Common myeloid progenitor, CD34-positive (primary cell): ENCODE data around the gene MYBPHL.
A peak's percentile ranks its signal among the peaks of the same experiment; 100 is the strongest.

Experiments used
- CTCF ChIA-PET: fragments of 350-600 bp; sonication (Branson Sonifier 250); formaldehyde crosslinking; loops from one replicate; lab custom pipeline; 2021; ENCODE audit warnings: antibody characterized with exemption; lab: Charles Lee
- POLR2A ChIA-PET: fragments of 350-600 bp; sonication (Branson Sonifier 250); formaldehyde crosslinking; loops from one replicate; lab custom pipeline; 2021; ENCODE audit warnings: antibody characterized with exemption; lab: Charles Lee
- DNase-seq, 3 donors: peaks; one replicate each; pipeline versions ENCODE4 v3.0.0 to v3.0.0-alpha.2; 2013
- H3K27ac ChIP-seq, 2 experiments: 1 replicate in 1 of 2; 2 replicates in 1 of 2; pipeline ENCODE4 v1.7.0; 2013; ENCODE audit warnings: inconsistent platforms in 2 of 2, low read length in 2 of 2, mild to moderate bottlenecking in 2 of 2, low read depth in 1 of 2, moderate library complexity in 1 of 2; ENCODE audit not compliant: severe bottlenecking in 2 of 2, insufficient read depth in 1 of 2, poor library complexity in 1 of 2
- H3K27me3 ChIP-seq, 5 experiments: replicated peaks in 2 of 5; 1 replicate in 3 of 5; 2 replicates in 2 of 5; pipeline versions ENCODE4 v1.6.1 to v1.7.0; 2013; ENCODE audit warnings: low read length in 4 of 5, mild to moderate bottlenecking in 2 of 5, moderate library complexity in 2 of 5, inconsistent platforms in 1 of 5; ENCODE audit not compliant: insufficient read depth in 5 of 5, control insufficient read depth in 4 of 5
- H3K36me3 ChIP-seq, 4 experiments: 1 replicate in 2 of 4; 2 replicates in 2 of 4; pipeline versions ENCODE4 v1.6.1 to v1.7.0; 2013; ENCODE audit warnings: low read length in 3 of 4, control low read depth in 1 of 4, mild to moderate bottlenecking in 1 of 4; ENCODE audit not compliant: control insufficient read depth in 4 of 4, insufficient read depth in 4 of 4
- H3K4me1 ChIP-seq, 4 experiments: 1 replicate in 3 of 4; 2 replicates in 1 of 4; pipeline versions ENCODE4 v1.6.1 to v1.7.1; 2013; ENCODE audit warnings: low read length in 3 of 4, mild to moderate bottlenecking in 3 of 4, control low read depth in 1 of 4, inconsistent platforms in 1 of 4, moderate library complexity in 1 of 4; ENCODE audit not compliant: control insufficient read depth in 4 of 4, insufficient read depth in 4 of 4; ENCODE audit errors: control extremely low read depth in 1 of 4
- H3K4me3 ChIP-seq, 7 experiments: 1 replicate in 4 of 7; 2 replicates in 3 of 7; pipeline versions ENCODE4 v1.5.1 to v1.7.0; 2013; ENCODE audit warnings: mild to moderate bottlenecking in 7 of 7, low read length in 6 of 7, moderate library complexity in 6 of 7, inconsistent platforms in 2 of 7, low read depth in 2 of 7, control low read depth in 1 of 7; ENCODE audit not compliant: insufficient read depth in 4 of 7, control insufficient read depth in 1 of 7; ENCODE audit errors: extremely low read depth in 1 of 7
- H3K9me3 ChIP-seq, 5 experiments: 1 replicate in 4 of 5; 2 replicates in 1 of 5; pipeline versions ENCODE4 v1.6.1 to v1.7.1; 2013; ENCODE audit warnings: low read length in 4 of 5, mild to moderate bottlenecking in 2 of 5, inconsistent platforms in 1 of 5, low read depth in 1 of 5, moderate library complexity in 1 of 5; ENCODE audit not compliant: control insufficient read depth in 4 of 5, insufficient read depth in 2 of 5; ENCODE audit errors: control extremely low read depth in 1 of 5
- WGBS: methylation state at CpG from one replicate; pipeline ENCODE4 v1.1.5; 2013; ENCODE audit not compliant: insufficient coverage; 5-methylcytosine and 5-hydroxymethylcytosine counted together

The MYBPHL gene

DNA sequence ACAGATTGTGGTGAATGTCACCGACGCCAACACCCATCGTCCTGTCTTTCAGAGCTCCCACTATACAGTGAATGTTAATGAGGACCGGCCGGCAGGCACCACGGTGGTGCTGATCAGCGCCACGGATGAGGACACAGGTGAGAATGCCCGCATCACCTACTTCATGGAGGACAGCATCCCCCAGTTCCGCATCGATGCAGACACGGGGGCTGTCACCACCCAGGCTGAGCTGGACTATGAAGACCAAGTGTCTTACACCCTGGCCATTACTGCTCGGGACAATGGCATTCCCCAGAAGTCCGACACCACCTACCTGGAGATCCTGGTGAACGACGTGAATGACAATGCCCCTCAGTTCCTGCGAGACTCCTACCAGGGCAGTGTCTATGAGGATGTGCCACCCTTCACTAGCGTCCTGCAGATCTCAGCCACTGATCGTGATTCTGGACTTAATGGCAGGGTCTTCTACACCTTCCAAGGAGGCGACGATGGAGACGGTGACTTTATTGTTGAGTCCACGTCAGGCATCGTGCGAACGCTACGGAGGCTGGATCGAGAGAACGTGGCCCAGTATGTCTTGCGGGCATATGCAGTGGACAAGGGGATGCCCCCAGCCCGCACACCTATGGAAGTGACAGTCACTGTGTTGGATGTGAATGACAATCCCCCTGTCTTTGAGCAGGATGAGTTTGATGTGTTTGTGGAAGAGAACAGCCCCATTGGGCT, 54.5 kb downstream of the MYBPHL start:
- WGBS: 97% methylated on average over 31 of the region's 31 CpGs
- CTCF ChIA-PET: interaction anchor here (1.1 to 2.8 kb wide), 5 partner anchors 9 to 14 kb away, joined by 4 to 15 read pairs (median 5); no protein-coding TSS in a partner anchor
- Histone ChIP-seq H3K9me3 (peaks cover 0 to 2% (median 0%) of the 10 kb centered on the region in 5 experiments), H3K27me3 (peaks cover 0 to 87% (median 28%) of the 10 kb centered on the region in 5 experiments), H3K4me1 (peaks cover 0 to 13% (median 9%) of the 10 kb centered on the region in 4 experiments), H3K4me3 (no peak overlapping the region), H3K27ac (no peak overlapping the region), H3K36me3 (no peaks in the 10 kb centered on the region)
- POLR2A ChIA-PET: no interaction called here
- no peak for DNase-seq

DNA sequence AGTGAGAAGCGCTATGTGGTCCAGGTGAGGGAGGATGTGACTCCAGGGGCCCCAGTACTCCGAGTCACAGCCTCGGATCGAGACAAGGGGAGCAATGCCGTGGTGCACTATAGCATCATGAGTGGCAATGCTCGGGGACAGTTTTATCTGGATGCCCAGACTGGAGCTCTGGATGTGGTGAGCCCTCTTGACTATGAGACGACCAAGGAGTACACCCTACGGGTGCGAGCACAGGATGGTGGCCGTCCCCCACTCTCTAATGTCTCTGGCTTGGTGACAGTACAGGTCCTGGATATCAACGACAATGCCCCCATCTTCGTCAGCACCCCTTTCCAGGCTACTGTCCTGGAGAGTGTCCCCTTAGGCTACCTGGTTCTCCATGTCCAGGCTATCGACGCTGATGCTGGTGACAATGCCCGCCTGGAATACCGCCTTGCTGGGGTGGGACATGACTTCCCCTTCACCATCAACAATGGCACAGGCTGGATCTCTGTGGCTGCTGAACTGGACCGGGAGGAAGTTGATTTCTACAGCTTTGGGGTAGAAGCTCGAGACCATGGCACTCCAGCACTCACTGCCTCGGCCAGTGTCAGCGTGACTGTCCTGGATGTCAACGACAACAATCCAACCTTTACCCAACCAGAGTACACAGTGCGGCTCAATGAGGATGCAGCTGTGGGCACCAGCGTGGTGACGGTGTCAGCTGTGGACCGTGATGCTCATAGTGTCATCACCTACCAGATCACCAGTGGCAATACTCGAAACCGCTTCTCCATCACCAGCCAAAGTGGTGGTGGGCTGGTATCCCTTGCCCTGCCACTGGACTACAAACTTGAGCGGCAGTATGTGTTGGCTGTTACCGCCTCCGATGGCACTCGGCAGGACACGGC, 55.3 kb downstream of the MYBPHL start:
- H3K9me3 ChIP-seq: peaks cover 0 to 2% (median 0%) of the 10 kb centered on the region in 5 experiments
- 97% methylated on average over 32 of the region's 32 CpGs for WGBS
- ChIA-PET CTCF (interaction anchor here (1.1 to 2.2 kb wide), 4 partner anchors 8 to 13 kb away, joined by 3 to 5 read pairs (median 4); no protein-coding TSS in a partner anchor), POLR2A (no interaction called here)
- H3K36me3 ChIP-seq: no peaks in the 10 kb centered on the region
- peaks cover 0 to 13% (median 9%) of the 10 kb centered on the region in 4 experiments for H3K4me1 ChIP-seq
- no peak overlapping the region for H3K27ac ChIP-seq
- H3K4me3 ChIP-seq: no peak overlapping the region
- peaks cover 0 to 95% (median 28%) of the 10 kb centered on the region in 5 experiments for H3K27me3 ChIP-seq
- DNase-seq: no peak

DNA sequence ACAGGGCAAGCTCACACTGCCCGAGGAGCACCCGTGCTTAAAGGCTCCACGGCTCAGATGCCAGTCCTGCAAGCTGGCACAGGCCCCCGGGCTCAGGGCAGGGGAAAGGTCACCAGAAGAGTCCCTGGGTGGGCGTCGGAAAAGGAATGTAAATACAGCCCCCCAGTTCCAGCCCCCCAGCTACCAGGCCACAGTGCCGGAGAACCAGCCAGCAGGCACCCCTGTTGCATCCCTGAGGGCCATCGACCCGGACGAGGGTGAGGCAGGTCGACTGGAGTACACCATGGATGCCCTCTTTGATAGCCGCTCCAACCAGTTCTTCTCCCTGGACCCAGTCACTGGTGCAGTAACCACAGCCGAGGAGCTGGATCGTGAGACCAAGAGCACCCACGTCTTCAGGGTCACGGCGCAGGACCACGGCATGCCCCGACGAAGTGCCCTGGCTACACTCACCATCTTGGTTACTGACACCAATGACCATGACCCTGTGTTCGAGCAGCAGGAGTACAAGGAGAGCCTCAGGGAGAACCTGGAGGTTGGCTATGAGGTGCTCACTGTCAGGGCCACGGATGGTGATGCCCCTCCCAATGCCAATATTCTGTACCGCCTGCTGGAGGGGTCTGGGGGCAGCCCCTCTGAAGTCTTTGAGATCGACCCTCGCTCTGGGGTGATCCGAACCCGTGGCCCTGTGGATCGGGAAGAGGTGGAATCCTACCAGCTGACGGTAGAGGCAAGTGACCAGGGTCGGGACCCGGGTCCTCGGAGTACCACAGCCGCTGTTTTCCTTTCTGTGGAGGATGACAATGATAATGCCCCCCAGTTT, 56.1 kb downstream of the MYBPHL start:
- H3K27me3 ChIP-seq: peaks cover 0 to 93% (median 28%) of the 10 kb centered on the region in 5 experiments
- POLR2A ChIA-PET: no interaction called here
- CTCF ChIA-PET: interaction anchor here (0.6 to 1.4 kb wide), 5 partner anchors 9 to 274 kb away, joined by 3 to 5 read pairs (median 3); no protein-coding TSS in a partner anchor
- peaks cover 0 to 2% (median 0%) of the 10 kb centered on the region in 5 experiments for H3K9me3 ChIP-seq
- peaks cover 0 to 13% (median 9%) of the 10 kb centered on the region in 4 experiments for H3K4me1 ChIP-seq
- peak overlapping the region in 1 of 7 experiments; percentile 66 for H3K4me3 ChIP-seq
- 93% methylated on average over 28 of the region's 33 CpGs for WGBS
- H3K27ac ChIP-seq: no peak overlapping the region
- H3K36me3 ChIP-seq: no peaks in the 10 kb centered on the region
- no peak for DNase-seq

DNA sequence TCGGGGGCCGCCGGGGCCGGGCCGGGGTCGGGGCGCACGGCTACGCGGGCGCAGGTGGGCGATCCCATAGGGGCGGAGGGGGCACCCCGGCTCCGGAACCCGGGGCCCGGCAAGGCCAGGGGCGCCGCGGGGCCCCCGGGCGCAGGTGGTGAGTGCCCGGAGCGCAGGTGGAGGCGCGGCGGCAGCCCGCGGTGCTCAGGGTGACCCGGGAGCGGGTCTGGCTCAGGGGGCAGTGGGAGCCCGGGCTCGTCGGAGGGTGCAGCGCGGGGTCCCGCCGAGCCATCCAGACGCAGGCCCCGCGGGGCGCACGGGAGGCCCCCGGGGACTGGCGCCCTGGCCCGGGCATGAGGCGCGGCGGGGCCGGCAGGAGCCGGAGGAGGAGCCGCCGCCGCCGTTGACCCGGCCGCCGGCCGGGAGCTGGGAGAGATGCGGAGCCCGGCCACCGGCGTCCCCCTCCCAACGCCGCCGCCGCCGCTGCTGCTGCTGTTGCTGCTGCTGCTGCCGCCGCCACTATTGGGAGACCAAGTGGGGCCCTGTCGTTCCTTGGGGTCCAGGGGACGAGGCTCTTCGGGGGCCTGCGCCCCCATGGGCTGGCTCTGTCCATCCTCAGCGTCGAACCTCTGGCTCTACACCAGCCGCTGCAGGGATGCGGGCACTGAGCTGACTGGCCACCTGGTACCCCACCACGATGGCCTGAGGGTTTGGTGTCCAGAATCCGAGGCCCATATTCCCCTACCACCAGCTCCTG, 57.0 kb downstream of the MYBPHL start:
- 2% methylated on average over 80 of the region's 80 CpGs for WGBS

DNA sequence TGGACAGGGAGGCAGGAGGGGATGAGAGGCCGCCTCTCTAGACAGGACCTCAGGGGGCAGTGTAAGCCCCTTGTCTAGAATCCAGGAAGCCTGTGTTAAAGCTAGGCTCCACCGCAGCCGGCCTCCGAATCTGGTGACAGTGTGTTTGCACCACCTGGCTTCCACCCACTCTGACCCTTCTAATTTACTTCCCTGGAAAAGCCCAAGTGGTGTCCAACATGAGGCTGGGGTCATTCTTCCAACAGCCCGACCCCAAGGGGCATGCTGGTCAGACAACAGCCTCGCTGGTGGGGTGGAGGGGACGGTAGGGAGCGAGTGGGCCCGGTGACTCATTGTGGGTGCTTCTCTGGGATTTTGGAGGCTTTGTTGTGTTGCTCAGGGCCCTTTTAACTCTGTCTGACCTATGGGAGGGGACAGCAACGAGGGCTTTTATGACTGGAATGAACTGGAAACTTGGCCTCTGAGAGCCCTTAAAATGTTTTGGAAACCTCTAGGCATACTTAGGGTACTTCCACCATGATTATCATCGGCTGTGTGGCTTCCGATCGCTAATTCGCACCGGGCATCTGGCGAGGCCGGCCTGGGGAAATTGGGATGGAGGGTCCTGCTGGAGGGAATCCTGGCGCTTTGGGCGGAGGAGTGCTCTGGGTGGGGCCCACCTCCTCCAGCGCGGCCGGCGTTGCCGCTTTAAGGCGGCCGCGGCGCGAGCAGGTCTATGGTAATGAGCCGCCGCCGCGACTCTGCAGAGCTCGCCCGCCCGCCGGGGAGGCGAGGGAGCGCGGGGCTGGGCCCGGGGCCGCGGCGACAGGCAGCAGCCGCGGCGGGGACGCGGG, 57.8 kb downstream of the MYBPHL start, which contains the start of gene CELSR2:
Gene CELSR2 (plus strand): TSS at position 743 of the 833 bp plus-strand sequence. CDS start 541 bp downstream, outside the sequence.
- DNase-seq: peak; percentile 44 to 80 (median 70)
- 5% methylated on average over 33 of the region's 49 CpGs for WGBS
- no peaks in the 10 kb centered on the region for H3K36me3 ChIP-seq
- ChIA-PET POLR2A (no interaction called here), CTCF (interaction anchor here (1.4 kb wide), 1 partner anchor 10 kb away, joined by 5 read pairs; no protein-coding TSS in a partner anchor)
- peaks cover 0 to 89% (median 20%) of the 10 kb centered on the region in 5 experiments for H3K27me3 ChIP-seq
- H3K4me3 ChIP-seq: peak within 1 kb of the TSS in 5 of 7 experiments; percentile 55 to 66 (median 61)
- peaks cover 0 to 2% (median 0%) of the 10 kb centered on the region in 5 experiments for H3K9me3 ChIP-seq
- peaks cover 0 to 13% (median 9%) of the 10 kb centered on the region in 4 experiments for H3K4me1 ChIP-seq
- no peak within 1 kb of the TSS for H3K27ac ChIP-seq

More for the DNA sequence above, 57.0 kb downstream of the MYBPHL start:
- ChIA-PET CTCF (interaction anchor here (0.6 to 1.4 kb wide), 5 partner anchors 9 to 274 kb away, joined by 3 to 5 read pairs (median 3); no protein-coding TSS in a partner anchor), POLR2A (no interaction called here)
- Histone ChIP-seq H3K4me1 (peaks cover 0 to 13% (median 9%) of the 10 kb centered on the region in 4 experiments), H3K36me3 (no peaks in the 10 kb centered on the region), H3K9me3 (peaks cover 0 to 2% (median 0%) of the 10 kb centered on the region in 5 experiments), H3K4me3 (peak overlapping the region in 5 of 7 experiments; percentile 55 to 66 (median 61)), H3K27ac (no peak overlapping the region), H3K27me3 (peaks cover 0 to 90% (median 24%) of the 10 kb centered on the region in 5 experiments)
- no peak for DNase-seq
